Forelimb muscle (tissue), 1 donor: ENCODE data around the gene RASD2. TPM values are rescaled to one million over a fixed set of nuclear protein-coding genes. Genes with fewer than 3 reads are reported as not detected.

ENCODE experiments used
- DNase-seq: peaks from one replicate; pipeline ENCODE4 v3.0.0-alpha.2; 2013; ENCODE audit warnings: low read depth
- polyA plus RNA-seq: library from polyadenylated mRNA; unstranded; fragments of 120-200 nt; gene quantifications from one replicate; pipeline ENCODE4 v1.2.1, GENCODE V29; 2013; ENCODE audit not compliant: insufficient read length

RASD2 gene
- polyA plus RNA-seq, 1 donor: 20.8 TPM

DNA sequence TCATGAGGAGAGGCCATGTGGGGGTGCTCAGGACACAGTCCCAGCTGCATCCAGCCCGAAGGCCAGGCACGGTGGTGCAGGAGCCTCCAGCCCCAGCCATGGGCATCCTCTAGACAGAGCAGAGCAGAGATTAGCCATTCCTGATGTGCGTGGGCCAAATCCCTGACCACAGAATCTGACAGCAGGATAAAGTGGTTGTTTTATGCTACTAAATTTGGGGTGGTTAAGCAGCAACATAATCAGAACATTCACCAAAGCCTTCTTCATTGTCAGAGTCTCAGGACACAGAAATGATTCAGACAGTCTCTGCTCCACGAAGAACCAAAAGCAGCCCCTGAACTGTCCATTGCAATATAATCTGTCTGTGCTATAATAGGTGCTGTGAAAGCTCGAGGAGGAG lies 19.7 kb downstream of the RASD2 start:
- DNase-seq: no peak

DNA sequence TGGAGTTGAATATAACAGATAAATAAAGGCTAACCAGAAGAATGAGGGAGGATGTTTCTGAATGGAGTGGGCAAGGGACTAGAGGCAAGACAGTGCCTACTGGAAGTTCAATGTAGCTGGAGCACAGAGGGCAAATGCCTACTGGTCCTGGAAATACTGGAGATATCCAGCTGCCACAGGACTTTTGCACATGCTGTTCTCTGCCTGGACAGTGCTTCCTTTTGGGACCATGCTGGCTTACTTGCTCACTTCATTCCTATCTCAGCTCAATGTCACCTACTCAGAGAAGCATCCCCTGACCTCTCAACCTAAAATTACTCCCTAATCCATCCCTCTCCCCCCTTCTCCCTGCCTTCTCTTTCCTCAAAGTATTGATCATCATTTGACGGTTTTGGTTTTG lies 20.2 kb downstream of the RASD2 start:
- no peak for DNase-seq

DNA sequence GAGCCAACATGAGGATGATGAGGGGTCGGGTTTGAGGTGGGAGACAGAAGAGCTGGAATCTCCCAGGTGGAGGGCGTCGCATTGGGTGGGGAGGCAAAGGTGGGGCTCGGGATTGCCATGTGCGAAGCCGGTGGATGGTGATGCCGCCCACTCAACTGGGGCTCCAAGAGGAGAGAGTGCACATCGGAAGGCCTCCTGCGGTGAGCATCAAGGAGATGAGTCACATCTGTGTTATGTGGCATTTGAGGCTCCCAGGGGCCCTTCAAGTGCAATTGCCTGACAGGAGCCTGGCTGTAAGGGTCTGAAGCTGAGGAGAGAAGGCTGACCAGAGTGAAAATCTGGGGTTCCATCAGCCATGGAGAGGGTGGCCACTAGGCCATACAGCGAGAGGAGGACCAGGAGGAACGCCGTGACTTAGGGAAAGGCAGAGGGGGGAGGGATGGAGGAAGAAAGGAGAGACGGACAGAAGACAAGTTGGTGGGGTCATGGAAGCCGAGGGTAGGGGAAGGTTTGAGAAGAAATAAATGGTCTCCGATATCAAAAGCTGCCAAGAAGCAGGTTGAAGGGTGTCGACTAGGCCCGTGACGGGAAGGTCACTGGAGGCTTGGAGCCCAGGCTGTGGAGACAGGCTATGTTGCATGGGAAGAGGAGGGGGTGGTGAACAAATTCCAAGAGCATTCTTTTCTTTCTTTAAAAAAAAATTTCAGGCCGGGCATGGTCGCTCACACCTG lies 21.3 kb downstream of the RASD2 start:
- no peak for DNase-seq

DNA sequence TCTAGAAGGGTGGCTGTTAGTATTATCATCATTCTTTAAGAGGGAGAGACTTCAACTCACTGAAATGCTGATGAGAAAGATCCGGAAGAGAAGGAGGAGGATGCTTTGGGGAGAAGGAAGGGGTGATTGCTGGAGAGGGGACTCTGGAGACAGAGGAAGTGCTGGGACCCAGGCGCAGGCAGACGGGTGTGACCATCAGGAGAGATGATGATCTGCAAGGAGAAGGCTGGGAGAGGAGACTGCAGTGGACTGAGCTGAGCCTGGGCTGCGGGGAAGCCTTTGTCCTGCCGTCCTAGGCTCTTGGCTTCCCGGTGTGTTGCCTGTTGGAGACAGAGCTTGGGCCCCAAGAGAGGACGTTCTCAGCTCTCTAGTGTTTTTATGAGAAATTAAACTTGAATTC lies 22.6 kb downstream of the RASD2 start:
- no peak for DNase-seq

DNA sequence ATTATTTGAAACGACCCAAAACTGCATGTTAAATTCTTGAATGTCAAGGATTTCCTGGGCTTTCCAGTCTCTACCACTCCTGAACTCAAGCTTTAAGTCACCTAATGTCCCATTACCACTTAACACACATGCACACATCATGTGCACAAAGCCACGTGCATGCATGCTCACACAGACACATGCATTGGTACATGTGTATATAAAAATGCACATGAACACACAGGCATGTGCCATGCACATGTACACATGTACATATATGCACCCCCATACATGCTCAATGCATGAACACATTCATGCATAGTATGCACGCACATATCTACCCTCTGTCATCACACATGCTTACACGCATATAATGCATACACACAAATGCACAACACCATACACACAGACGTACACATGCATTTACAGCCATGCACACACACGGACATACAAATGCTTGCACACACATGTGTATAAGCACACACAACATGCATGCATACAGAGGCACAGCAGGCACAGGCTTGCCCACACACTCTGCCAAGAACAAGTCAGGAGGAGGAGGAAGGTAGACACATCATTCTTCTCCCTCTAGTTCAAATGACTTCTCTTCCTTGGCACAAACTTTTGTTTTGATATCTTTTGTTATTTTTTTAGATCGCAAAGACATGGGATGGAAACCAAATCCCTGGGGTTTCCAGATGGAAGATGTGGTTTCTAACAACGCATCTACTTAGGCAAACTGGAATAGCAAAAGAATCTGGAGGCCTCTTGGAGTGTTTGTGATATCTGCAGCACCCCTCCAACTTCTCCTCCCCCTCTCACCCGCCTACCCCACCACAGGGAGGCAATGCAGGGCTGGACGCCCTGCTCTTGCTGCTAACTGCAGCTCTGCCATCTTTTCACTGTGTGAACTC lies 24.6 kb downstream of the RASD2 start:
- no peak for DNase-seq

DNA sequence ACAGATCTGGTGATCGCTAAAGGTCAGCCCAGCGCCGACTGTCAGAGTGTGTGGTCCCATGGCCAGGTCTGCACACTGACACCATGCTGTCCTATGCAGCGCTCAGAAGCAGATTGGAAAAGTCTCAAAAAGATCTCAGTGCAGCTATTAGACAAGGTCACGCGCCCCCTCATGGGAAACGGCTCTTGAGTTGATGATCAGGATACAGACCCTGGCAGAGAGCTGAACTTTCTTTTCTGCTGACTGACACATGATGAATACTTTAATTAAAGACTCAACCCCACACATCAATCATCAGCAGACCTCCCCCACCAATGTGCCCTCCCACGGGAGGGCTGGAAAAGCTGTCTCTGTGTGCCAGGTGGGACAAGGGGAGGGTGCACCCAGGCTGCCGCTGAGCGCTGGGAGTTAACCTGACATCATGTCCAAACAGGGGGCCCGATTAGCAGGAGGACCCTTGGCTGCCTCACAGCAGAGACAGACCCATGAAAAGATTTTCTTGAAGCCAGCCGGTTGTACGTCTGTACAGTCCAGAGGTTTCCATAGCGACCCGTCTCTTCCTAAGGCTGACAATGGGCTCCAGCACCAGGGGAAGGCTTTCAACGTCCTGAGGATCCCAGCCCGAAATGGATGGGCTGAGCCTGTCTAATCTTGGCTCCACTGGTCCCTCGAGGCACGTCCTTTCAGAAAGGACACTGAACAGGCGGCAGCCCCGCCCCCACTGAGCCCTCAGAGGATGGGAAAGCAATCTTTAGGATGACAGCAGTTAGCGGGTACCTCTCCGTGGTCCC lies 26.9 kb downstream of the RASD2 start:
- DNase-seq: no peak

DNA sequence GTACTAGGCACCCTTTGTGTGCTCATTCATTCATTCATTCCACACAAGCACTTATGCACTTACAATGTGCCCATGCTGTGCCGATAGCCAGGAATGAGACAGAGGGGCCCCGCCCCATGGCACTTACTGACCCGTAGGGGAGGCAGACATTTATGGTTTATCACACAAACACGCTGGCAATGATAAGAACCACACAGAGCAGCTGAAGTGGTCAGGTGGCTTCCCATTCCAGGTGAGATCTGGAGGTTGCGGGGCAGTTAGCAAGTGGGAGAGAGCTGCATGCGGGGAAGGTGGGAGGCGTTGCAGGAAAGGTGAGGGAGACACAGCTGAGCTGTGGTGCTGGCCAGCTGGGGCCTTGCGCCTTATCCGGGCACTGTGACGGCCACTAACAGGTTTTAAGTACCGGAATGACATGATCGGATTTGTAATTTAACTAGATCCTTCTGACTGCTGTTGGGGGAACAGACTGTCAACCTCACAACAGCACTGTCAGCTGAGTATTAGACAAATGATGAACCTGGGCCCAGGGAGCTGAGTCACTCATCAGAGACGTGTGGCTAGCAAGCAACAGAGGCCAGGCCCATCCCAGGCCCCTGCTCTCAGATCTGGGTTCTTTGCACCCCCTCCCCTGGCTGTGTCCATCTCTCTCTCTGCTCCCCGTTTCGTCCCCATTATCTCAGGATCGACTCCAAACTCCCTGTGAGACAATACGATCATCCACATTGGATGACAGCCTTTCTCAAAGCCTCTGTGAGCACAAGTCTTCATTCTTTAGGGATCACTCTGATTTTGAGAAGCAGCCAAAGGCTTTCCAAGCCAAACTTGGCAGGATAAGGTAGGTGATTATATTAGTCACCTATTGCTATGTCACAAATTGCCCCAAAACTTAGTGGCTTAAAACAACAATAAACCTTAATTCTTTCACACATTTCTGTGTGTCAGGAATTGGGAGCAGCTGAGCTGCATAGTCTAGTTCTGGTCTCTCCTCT lies 28.4 kb downstream of the RASD2 start:
- no peak for DNase-seq

DNA sequence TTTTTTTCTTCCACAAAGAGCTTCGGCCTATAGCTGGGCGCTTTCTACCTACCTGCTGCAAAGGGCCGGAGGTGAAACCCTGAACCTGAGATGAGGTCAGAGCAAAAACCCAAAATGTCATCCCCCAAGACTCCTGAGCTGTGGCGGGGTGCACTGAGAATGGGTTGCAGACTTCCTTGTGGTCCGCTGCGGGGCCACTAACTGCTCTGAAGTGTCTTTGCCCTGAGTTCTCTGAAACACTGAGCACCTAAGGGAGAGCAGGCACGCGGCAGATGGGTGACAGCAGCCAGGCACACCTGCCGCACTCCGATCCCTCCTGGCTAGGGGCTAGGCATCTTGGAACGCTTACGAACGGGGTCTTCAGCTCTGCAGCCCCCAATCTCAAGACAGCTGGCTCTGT lies 29.3 kb downstream of the RASD2 start:
- no peak for DNase-seq

DNA sequence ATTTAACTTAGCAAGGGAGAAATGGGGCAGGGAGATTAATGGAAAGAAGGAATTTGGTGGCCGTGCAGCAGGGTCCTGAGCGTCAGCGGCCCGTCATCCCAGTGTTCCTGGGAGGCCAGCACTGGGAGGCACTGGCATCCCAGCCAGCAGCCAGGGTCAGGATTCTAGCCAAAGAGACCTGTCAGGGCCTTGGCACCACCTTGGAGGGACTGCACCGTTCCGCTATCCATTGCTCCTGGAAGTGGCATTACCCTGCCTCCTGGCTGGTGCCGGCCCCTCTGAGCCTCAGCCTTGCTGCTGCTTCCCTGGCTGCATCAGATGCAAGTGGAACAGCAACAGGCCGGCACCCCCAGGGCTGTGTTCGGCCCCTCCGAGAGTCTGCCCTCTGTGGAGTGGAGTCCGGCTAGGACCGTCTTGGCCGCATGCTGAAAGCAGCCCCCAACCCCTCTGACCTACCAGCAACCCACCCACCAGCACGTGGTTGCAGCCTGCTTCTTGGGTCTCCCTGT lies 30.1 kb downstream of the RASD2 start:
- no peak for DNase-seq

DNA sequence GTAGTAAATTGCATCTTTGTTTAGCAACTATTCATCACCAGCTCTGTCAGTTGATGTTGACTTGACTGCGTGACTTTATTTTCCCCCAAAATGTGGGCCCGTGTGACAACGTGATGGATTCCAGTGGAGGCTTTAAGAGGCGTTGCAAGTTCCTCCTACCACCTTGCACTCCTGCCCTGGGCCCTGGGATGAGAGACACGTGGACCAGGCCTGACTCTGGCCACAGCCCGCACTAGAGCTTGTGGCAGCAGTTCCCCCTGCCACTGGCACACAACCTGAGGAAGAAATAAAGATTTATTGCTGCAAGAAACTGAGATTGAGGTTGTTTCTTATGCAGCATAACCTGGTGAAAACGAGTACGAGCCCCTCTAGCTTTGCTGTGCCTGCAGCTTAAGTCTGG lies 31.9 kb downstream of the RASD2 start:
- DNase-seq: no peak

DNA sequence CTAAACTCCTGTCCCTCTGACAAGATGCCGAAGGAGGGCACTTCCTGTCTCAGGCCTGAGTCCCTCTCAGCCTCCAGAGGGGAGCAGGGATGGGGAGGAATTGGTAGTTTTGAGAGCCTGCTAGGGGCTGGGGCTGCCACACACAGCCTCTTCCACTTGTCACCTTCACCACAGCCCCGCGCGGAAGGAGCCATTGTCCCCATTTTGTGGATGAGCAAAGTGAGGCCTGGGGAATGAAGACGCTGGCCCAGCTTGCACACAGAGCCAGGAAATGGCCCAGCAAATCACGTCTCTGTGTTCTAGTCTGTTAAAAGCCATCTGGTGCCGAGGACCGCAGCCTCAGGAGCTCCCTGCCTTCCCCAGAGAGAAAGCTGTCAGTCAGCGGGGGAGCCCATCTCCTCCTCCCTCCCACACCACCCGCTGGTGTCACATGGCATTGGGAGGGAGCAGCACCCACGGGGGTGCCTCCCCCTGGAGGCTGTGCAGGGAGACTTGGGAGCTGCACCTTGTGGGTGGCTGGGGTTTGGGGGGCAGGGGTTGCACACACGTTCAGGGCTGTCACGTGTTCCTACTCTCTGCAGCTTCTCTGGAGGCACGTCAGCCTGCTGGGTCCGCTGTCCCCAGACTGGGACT lies 34.6 kb downstream of the RASD2 start:
- DNase-seq: no peak

DNA sequence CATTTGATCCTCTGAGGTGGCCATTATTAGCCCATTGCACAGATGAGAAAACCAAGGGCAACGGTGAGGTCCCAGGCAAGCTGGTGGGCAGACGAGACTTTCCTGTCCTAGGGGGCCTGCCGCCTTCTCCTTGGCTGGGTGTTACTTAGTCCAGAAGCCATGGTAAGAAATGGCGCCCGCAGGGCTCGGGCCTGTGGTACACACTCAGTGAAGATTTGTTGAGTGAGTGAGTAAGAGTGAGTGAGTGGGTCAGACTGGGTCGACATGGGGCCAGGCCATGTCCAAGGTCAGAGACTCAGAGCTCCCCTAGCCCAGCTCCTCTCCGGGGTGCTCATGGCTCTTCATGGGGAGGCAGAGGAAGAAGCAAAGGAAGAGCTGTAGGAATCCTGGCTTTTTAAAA lies 36.0 kb downstream of the RASD2 start:
- no peak for DNase-seq

DNA sequence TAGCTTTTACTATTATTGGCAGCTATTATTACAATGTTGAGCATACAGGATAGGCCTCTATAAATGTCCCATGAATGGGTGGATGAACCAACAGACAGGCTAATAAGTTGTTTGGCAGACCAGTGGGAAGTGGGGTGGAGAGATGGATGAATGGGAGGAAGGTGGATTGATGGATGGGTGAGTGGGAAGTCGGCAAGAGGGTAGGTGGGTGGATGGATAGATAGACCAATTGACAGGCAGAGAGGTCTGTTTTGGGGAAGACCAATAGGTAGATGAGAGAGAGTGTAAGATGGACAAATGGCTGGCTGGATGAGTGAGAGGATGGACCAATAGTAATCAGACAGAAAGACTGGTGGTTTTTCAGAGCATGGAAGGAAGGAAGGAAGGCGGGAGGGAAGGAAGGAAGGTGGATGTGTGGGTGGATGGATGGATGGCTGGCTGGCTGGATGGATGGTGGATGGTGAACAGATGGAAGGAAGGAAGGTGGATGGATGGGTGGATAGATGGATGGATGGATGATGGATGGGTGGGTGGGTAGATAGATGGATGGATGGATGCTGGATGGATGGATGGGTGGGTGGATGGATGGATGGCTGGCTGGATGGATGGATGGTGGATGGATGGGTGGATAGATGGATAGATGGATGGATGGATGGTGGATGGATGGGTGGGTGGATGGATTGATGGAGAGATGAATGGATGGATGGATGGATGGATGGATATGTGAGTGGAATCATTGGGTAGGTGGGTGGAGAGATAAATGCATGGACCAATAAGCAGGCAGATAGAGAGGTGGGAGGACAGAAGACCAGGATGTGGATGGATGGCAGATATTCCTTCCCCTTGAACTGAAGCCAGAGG lies 37.4 kb downstream of the RASD2 start:
- DNase-seq: no peak

DNA sequence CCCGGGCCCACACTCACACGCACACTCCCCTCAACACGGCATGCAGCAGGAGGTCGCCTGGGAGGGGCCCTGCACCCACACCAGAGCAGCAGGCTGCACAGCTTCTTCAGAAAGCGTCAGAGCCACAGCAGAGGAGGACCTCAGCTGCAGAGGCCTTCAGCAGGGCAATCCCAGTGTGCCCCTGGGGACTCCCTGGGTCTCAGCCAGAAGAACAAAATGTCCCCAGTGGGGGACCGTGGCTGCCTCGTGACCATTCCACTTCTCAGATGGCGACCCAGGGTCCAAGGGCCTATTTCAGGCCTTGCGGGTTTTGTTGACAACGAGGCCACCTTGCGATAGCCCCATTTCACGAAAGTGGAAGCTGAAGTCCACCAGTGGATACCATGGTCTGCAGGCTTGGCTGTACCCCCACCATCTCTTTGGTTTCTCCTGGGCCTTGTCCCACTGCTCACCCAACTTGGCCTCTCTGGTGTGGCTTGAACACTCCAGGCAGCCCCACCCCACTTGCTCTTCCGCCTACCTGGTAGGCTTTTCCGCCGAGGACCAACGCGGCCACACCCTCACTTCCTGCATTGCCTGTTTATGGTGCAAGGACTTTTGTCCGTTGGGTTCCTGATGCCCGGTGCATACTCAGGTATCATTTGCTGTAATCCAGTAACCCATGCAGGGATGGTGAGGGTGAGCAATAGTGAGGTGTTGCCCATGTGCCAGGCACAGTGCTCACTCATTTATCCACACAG lies 38.4 kb downstream of the RASD2 start:
- DNase-seq: no peak

DNA sequence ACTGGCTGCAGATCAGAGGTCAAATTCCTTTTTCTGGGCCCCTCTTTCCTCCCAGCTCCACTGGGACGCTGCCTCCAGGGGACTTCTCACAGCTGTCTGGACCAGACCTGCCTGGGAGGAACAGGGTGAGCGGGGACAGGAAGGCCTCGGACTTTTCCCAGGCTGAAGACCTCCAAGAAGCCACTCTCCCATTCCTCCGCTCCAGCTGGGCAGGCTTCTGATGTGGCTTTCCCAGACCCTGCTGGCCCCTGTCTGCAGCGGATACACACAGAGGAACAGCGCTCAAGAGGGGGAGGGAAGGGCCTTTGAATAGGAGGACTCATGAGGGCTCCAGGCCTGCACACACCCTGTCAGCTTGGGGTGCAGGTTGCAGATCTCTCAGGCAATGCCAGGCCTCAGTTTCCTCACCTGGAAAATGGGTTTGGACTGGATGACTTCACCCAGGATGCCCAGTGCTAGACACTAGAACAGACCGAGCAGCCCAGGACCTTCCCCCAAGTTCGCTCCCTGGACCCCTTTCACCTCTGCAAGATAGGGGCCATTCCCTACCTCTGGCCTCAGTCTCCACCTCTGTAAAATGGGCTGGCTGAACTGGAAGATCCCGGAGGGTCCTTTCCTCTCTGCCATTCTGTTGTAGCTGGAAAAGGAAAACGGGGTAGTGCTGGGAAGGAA lies 39.9 kb downstream of the RASD2 start:
- no peak for DNase-seq

DNA sequence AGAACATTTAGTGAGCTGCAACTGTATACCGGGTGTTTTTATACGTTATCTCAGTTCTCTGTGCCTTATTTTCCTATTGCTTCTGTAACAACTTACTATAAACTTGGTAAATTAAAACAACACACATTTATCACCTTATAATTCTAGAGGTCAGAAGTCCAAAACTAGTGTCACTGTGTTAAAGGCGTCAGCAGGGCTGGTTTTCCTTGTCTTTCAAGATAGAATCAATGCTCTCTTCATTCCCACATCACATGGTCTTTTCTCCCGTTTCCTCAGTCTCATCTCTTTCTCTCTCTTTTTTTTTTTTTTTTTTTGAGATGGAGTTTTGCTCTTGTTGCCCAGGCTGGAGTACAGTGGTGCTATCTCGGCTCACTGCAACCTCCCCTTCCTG lies 40.4 kb downstream of the RASD2 start:
- no peak for DNase-seq

DNA sequence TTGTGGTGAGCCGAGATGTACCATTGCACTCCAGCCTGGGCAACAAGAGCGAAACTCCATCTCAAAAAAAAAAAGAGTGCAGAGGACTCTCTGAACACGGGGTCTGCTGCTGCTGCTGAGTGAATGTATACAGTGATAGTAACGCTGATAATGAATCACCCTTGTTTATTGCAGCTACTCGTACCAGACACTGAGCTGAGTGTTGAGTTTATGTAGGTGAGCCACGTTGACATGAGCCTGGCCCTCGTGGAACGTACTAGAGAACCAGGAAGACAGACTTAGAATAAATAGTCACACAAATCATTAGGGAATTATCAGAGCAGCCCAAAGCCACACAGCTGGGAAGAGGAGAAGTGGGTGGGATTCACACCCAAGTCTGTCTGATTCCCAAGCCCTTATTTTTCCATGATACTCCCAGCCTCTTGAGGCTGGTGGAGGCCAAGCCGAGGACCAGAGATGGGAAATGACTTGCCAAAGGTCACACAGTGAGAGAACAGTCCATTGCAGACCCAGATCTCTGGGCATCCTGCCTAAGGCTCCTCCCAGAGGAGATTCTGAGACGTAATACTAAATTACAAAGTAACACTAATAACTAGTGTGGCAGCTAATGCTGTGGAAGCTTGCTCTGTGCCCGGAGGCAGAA lies 41.7 kb downstream of the RASD2 start:
- no peak for DNase-seq
